Cardiac fibroblast (primary cell): ENCODE results near the gene ABCA3.

Source experiments
- DNase-seq, 2 donors: peaks; one replicate each; pipeline versions ENCODE4 v3.0.0 to v3.0.0-alpha.2; 2010; ENCODE audit warnings: low read depth in 2 of 2
- H3K4me3 ChIP-seq, 2 donors: replicated peaks in 1 of 2; 1 replicate in 1 of 2; 2 replicates in 1 of 2; pipeline ENCODE4 v1.5.1; 2011; ENCODE audit warnings: low read depth in 2 of 2, low read length in 2 of 2, mild to moderate bottlenecking in 2 of 2, moderate library complexity in 1 of 2
- TF ChIP-seq, protein P1 (sequence below): IDR thresholded peaks from one replicate; pipeline ENCODE4 v1.5.1; 2011; ENCODE audit warnings: low read depth, mild to moderate bottlenecking, low read length, inconsistent platforms

The ABCA3 gene

DNA sequence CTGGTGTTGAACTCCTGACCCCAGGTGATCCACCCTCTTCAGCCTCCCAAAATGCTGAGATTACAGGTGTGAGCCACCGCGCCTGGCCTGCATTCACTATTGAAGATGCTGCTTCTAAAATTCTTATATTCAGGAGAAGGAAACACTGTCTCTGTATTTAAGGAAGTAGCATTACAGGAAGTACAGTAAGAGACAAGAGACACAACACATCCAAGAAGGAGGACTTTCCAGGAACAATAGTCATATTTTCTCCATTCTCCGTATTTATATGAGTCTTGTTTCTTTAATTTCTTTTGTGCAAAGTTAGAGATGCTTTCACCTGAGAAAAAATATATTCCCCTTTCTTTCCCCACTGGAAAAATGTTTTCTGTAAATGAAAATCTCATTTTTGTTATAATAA lies 18.3 kb upstream of the ABCA3 start:
- no peak overlapping the region for H3K4me3 ChIP-seq
- DNase-seq: no peak

DNA sequence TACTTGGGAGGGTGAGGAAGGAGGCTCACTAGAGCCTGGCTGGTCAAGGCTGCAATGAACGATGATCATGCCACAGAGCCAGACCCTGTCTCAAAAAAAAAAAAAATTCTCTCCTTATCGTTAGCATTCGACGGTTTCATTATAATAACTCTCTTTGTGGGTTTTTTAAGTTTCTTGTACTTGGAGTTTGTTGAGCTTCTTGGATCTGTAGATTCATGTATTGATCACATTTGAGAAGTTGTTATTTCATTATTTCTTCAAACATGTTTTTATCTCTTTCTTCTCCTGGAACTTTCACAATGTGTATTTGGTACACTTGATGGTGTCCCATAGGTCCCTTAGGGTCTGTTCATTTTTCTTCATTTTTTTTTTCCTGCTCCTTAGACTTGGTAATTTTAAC lies 16.8 kb upstream of the ABCA3 start:
- no peak overlapping the region for H3K4me3 ChIP-seq
- TF ChIP-seq, protein P1, sequence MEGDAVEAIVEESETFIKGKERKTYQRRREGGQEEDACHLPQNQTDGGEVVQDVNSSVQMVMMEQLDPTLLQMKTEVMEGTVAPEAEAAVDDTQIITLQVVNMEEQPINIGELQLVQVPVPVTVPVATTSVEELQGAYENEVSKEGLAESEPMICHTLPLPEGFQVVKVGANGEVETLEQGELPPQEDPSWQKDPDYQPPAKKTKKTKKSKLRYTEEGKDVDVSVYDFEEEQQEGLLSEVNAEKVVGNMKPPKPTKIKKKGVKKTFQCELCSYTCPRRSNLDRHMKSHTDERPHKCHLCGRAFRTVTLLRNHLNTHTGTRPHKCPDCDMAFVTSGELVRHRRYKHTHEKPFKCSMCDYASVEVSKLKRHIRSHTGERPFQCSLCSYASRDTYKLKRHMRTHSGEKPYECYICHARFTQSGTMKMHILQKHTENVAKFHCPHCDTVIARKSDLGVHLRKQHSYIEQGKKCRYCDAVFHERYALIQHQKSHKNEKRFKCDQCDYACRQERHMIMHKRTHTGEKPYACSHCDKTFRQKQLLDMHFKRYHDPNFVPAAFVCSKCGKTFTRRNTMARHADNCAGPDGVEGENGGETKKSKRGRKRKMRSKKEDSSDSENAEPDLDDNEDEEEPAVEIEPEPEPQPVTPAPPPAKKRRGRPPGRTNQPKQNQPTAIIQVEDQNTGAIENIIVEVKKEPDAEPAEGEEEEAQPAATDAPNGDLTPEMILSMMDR: no peak
- DNase-seq: no peak

More for the DNA sequence above, 18.3 kb upstream of the ABCA3 start:
- TF ChIP-seq, protein P1: no peak

DNA sequence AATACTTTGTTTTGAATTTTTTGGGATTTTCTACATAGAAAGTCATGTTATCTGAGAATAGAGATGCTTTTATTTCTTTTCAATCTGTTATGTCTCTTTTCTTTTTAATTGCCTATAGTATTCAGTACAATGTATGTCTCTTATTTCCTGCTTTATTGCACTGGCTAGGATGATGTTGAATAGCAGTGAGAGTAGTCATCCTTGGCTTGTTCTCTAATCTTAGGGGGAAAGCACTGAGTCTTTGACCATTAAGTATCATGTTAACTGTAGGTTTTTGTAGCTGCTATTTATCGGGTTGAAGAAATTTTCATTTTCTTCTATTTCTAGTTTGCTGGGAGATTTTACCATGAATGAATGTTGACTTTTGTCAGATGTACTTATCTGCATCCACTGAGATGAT lies 10.0 kb upstream of the ABCA3 start:
- DNase-seq: no peak
- TF ChIP-seq, protein P1: no peak
- H3K4me3 ChIP-seq: no peak overlapping the region

DNA sequence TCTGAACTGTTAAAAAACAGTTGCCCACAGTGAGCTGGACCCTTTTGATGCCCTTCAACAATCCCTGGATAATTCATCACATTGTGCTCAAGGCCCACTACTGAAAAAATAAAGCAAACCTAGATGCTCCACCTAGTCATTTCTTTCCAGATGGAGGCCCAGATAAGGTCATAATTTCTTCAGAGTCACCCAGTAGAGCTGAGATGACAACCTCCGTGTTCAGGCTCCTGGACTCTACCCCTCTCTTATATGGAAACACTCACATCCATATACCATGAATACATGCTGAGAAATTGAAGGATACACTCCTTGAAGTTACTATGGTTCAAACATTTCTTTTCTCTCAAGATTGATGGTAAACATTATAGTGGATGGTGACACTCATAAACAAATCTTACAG lies 2.7 kb upstream of the ABCA3 start:
- no peak for DNase-seq
- TF ChIP-seq, protein P1: no peak

GRCh38 chr16:2341456-2342447 lies 1.2 kb upstream of the ABCA3 start:
- H3K4me3 ChIP-seq: no peak overlapping the region
- TF ChIP-seq, protein P1: no peak
- DNase-seq: no peak

More for the DNA sequence above, 2.7 kb upstream of the ABCA3 start:
- H3K4me3 ChIP-seq: no peak overlapping the region

DNA sequence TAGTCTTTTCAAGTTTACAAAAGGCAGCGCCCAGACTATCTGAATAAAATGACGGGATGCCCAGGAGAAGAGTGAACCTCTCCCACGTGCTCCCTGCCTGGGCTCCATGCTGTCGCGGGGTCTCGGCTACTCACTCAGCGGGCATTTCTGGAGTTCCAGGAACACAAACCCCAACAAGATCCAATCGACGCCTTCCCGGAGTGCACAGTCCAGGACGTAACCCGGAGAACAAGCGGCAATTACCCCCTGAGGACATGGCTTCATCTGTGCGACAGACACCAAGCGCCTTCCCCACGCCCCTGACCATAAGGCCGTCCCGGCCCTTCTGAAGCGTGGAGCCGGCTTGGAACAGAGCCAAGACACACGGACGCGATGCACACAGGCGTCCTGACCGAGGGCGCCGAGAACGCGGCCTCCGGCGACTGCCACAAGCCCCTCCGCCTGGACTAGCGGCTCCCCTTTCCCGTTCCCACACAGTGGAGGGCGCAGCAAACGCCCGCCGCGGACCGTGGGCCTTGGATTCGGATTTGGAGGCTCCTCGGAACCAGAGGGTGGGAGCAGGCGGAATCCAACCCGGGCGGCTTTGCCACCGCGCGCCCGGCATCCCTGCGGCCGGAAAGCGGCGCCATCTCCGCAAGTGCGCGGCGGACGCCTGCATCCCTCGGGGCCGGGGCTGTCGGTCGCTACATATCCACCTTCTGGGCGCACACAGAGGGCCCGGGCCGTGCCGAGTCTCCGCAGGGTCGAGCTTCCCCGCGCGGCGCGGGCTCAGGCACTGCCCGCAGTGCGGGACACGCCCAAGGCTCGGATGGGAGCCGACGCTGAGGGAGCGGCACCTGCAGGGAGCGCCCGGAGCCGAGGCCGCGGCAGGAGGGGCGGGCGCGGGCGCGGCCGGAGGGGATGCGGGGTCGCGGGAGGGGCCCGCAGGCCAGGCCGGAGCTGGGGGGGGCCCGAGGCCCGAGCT lies 725 bp downstream of the ABCA3 start:
- H3K4me3 ChIP-seq: peak overlapping the region; percentile 45 to 52
- DNase-seq: peak; percentile 4 to 13
- TF ChIP-seq, protein P1: no peak
